Stimulated activated naive CD8-positive, alpha-beta T cell treated with anti-CD3 and anti-CD28 coated beads, Interleukin-15, Interleukin-2, amounts not matched to agents 100 ng/mL and 50 ng/mL, for 24 hours (primary cell): ENCODE data around the gene ELP1.
"Not testable (repeated sequence)": the region's sequence is repeated elsewhere in the genome, so short reads cannot be mapped to it uniquely, and the experiment has no call there.

Experiments
- H3K27ac Mint-ChIP-seq: one replicate; pipeline ENCODE4 v1.8.0; 2021; ENCODE audit warnings: mild to moderate bottlenecking, mixed read lengths
- H3K27me3 Mint-ChIP-seq: one replicate; pipeline ENCODE4 v1.8.0; 2021; ENCODE audit warnings: mixed read lengths
- H3K36me3 Mint-ChIP-seq: one replicate; pipeline ENCODE4 v1.8.0; 2021; ENCODE audit warnings: low read depth, mixed read lengths
- H3K4me1 Mint-ChIP-seq: one replicate; pipeline ENCODE4 v1.8.0; 2021; ENCODE audit warnings: low read depth, mixed read lengths
- H3K4me3 Mint-ChIP-seq: one replicate; pipeline ENCODE4 v1.8.0; 2021; ENCODE audit warnings: mild to moderate bottlenecking, mixed read lengths
- H3K9me3 Mint-ChIP-seq: one replicate; pipeline ENCODE4 v1.8.0; 2021; ENCODE audit warnings: mixed read lengths

ELP1 gene

GRCh38 chr9:108953983-108954574 lies 20.2 kb upstream of the ELP1 start:
- no peak overlapping the region for H3K4me3 Mint-ChIP-seq
- H3K4me1 Mint-ChIP-seq: no peaks in the 10 kb centered on the region
- peaks cover 4% of the 10 kb centered on the region for H3K36me3 Mint-ChIP-seq
- H3K9me3 Mint-ChIP-seq: no peaks in the 10 kb centered on the region
- no peak overlapping the region for H3K27ac Mint-ChIP-seq
- H3K27me3 Mint-ChIP-seq: no peaks in the 10 kb centered on the region

- H3K4me1 Mint-ChIP-seq: no peaks in the 10 kb centered on the region
- H3K27ac Mint-ChIP-seq: no peak overlapping the region
- no peaks in the 10 kb centered on the region for H3K27me3 Mint-ChIP-seq
- H3K9me3 Mint-ChIP-seq: no peaks in the 10 kb centered on the region
- H3K36me3 Mint-ChIP-seq: peaks cover 4% of the 10 kb centered on the region
- H3K4me3 Mint-ChIP-seq: no peak overlapping the region
Observed at GRCh38 chr9:108951578-108951977, 17.7 kb upstream of the ELP1 start.

GRCh38 chr9:108950168-108950567 lies 16.2 kb upstream of the ELP1 start:
- Mint-ChIP-seq H3K4me1 (no peaks in the 10 kb centered on the region), H3K36me3 (peaks cover 4% of the 10 kb centered on the region), H3K27ac (no peak overlapping the region), H3K4me3 (no peak overlapping the region), H3K27me3 (no peaks in the 10 kb centered on the region), H3K9me3 (no peaks in the 10 kb centered on the region)

- Mint-ChIP-seq H3K27me3 (no peaks in the 10 kb centered on the region), H3K36me3 (peaks cover 20% of the 10 kb centered on the region), H3K9me3 (no peaks in the 10 kb centered on the region), H3K4me3 (no peak overlapping the region), H3K4me1 (peaks cover 7% of the 10 kb centered on the region), H3K27ac (no peak overlapping the region)
Observed at GRCh38 chr9:108939975-108940374, 6.1 kb upstream of the ELP1 start.

- Mint-ChIP-seq H3K36me3 (peaks cover 20% of the 10 kb centered on the region), H3K9me3 (no peaks in the 10 kb centered on the region), H3K4me3 (no peak overlapping the region), H3K4me1 (peaks cover 20% of the 10 kb centered on the region), H3K27me3 (no peaks in the 10 kb centered on the region), H3K27ac (no peak overlapping the region)
Observed at GRCh38 chr9:108937561-108938305, 3.8 kb upstream of the ELP1 start.

- H3K36me3 Mint-ChIP-seq: peaks cover 28% of the 10 kb centered on the region
- H3K27me3 Mint-ChIP-seq: no peaks in the 10 kb centered on the region
- peak within 1 kb of the TSS; percentile 92 for H3K4me3 Mint-ChIP-seq
- H3K9me3 Mint-ChIP-seq: no peaks in the 10 kb centered on the region
- H3K4me1 Mint-ChIP-seq: peaks cover 35% of the 10 kb centered on the region
- peak within 1 kb of the TSS; percentile 93 for H3K27ac Mint-ChIP-seq
Observed at GRCh38 chr9:108934323-108934893, 484 bp upstream of the ELP1 start, which contains the start of gene ABITRAM. Gene ABITRAM (plus strand): TSS chr9:108934400. CDS start chr9:108934487, 87 bp downstream.

- Mint-ChIP-seq H3K9me3 (no peaks in the 10 kb centered on the region), H3K27me3 (no peaks in the 10 kb centered on the region), H3K36me3 (peaks cover 34% of the 10 kb centered on the region), H3K4me1 (peaks cover 35% of the 10 kb centered on the region), H3K4me3 (peak overlapping the region; percentile 92), H3K27ac (peak overlapping the region; percentile 93)
Observed at GRCh38 chr9:108933231-108933717, 650 bp downstream of the ELP1 start.

GRCh38 chr9:108928386-108928785 lies 5.5 kb downstream of the ELP1 start:
- no peaks in the 10 kb centered on the region for H3K27me3 Mint-ChIP-seq
- H3K9me3 Mint-ChIP-seq: no peaks in the 10 kb centered on the region
- no peak overlapping the region for H3K27ac Mint-ChIP-seq
- H3K36me3 Mint-ChIP-seq: peaks cover 67% of the 10 kb centered on the region
- H3K4me3 Mint-ChIP-seq: no peak overlapping the region
- peaks cover 21% of the 10 kb centered on the region for H3K4me1 Mint-ChIP-seq

GRCh38 chr9:108924466-108924865 lies 9.5 kb downstream of the ELP1 start:
- Mint-ChIP-seq H3K36me3 (peaks cover 84% of the 10 kb centered on the region), H3K4me3 (no peak overlapping the region), H3K27ac (no peak overlapping the region)

GRCh38 chr9:108921200-108921599 lies 12.7 kb downstream of the ELP1 start:
- Mint-ChIP-seq H3K36me3 (peaks cover 79% of the 10 kb centered on the region), H3K4me3 (no peak overlapping the region), H3K27ac (no peak overlapping the region), H3K9me3 (no peaks in the 10 kb centered on the region), H3K27me3 (no peaks in the 10 kb centered on the region), H3K4me1 (no peaks in the 10 kb centered on the region)

More at GRCh38 chr9:108924466-108924865, 9.5 kb downstream of the ELP1 start:
- H3K27me3 Mint-ChIP-seq: no peaks in the 10 kb centered on the region
- no peaks in the 10 kb centered on the region for H3K4me1 Mint-ChIP-seq
- no peaks in the 10 kb centered on the region for H3K9me3 Mint-ChIP-seq

GRCh38 chr9:108920401-108920800 lies 13.5 kb downstream of the ELP1 start:
- not testable (repeated sequence) for H3K27me3 Mint-ChIP-seq, H3K9me3 Mint-ChIP-seq, H3K27ac Mint-ChIP-seq, H3K4me3 Mint-ChIP-seq, H3K4me1 Mint-ChIP-seq
- peaks cover 79% of the 10 kb centered on the region for H3K36me3 Mint-ChIP-seq

- Mint-ChIP-seq H3K4me1 (no peaks in the 10 kb centered on the region), H3K27me3 (no peaks in the 10 kb centered on the region), H3K4me3 (no peak overlapping the region), H3K9me3 (no peaks in the 10 kb centered on the region), H3K27ac (no peak overlapping the region), H3K36me3 (peaks cover 75% of the 10 kb centered on the region)
Observed at GRCh38 chr9:108919517-108919916, 14.4 kb downstream of the ELP1 start.

- H3K27me3 Mint-ChIP-seq: no peaks in the 10 kb centered on the region
- H3K4me3 Mint-ChIP-seq: no peak overlapping the region
- H3K9me3 Mint-ChIP-seq: no peaks in the 10 kb centered on the region
- peaks cover 9% of the 10 kb centered on the region for H3K4me1 Mint-ChIP-seq
- H3K27ac Mint-ChIP-seq: no peak overlapping the region
- peaks cover 64% of the 10 kb centered on the region for H3K36me3 Mint-ChIP-seq
Observed at GRCh38 chr9:108913391-108913790, 20.5 kb downstream of the ELP1 start.

GRCh38 chr9:108911820-108912219 lies 22.1 kb downstream of the ELP1 start:
- Mint-ChIP-seq H3K4me3 (no peak overlapping the region), H3K27ac (no peak overlapping the region), H3K36me3 (peaks cover 67% of the 10 kb centered on the region), H3K27me3 (no peaks in the 10 kb centered on the region), H3K4me1 (peaks cover 9% of the 10 kb centered on the region), H3K9me3 (no peaks in the 10 kb centered on the region)

- H3K27me3 Mint-ChIP-seq: no peaks in the 10 kb centered on the region
- H3K4me3 Mint-ChIP-seq: no peak overlapping the region
- H3K27ac Mint-ChIP-seq: no peak overlapping the region
- H3K9me3 Mint-ChIP-seq: no peaks in the 10 kb centered on the region
- peaks cover 70% of the 10 kb centered on the region for H3K36me3 Mint-ChIP-seq
- peaks cover 9% of the 10 kb centered on the region for H3K4me1 Mint-ChIP-seq
Observed at GRCh38 chr9:108910914-108911313, 23.0 kb downstream of the ELP1 start.
